HG03439 (cell line): ENCODE data around the gene CRYGS.
"Not testable (repeated sequence)": the region's sequence is repeated elsewhere in the genome, so short reads cannot be mapped to it uniquely, and the experiment has no call there.

ENCODE experiments used
- ATAC-seq: cut with Tn5 transposase; IDR thresholded peaks from one replicate; pipeline ENCODE4 v1.9.1; 2021; ENCODE audit warnings: mild to moderate bottlenecking, moderate library complexity; ENCODE audit not compliant: unreplicated experiment

CRYGS gene

DNA sequence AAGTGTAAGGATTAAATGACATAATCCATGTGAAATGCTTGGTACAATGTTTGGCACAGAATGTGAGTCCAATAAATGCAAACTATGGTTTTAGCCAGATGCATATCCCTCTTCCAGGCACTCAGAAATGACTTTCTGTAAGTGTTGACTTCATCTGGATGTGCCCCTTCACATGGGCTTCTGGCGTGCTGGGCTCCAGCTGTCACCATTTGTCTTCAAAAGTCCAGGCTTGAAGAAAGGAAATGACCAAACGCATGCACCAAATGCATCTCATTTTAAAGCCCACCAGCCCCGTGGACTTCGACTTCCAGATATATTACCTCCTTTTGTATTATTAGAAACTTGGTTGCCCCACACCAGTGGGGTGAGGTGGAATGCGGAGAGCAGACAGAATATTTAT lies 23.7 kb downstream of the CRYGS start:
- no peak for ATAC-seq

DNA sequence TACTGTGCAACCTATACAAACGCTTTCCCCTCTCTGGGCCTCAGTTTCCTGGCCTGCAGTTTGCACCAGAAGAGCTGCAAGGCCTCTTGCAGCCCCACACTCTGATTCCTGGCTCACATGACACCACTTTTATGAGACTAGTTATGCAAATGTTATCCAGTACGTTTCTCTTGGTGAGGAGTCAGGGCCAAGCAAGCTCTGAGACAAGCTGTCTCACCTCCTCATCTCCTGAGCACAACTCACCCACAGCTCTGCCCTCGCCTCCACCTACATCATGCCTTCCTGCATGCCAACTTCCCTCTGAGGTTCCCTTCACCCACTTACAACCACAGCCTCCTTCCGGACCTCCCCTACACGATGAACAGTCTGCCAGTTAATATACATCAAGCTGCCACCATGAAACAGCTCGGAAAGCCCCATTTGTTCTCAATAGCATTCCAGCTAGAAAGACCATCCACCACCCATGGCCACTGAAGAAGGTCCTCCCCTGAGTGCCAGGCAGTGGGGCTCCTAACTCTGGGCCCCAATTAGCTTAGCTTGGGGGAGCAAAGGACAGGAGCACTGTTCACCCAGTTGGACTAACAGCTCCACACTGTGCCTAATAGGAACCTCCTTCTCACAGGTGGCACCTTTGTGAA lies 25.0 kb downstream of the CRYGS start:
- ATAC-seq: no peak

DNA sequence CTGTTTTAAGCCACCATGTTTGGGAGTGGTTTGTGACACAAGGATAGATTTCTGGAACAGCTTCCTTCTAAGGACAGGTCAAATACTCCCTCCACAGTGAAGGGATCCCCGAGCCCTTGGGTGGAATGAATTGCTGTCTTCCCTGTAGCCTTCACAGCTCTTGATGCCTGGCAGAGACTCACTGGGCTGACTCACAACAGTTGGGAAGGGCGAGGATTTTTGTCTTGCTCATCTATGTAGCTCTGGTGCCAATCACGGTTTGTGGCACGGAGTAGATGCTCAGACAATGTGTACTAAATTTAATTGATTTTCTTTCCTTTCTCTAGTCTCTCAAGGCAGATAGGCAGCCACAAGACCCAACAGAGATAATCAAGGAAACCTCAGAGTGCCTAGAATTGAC lies 27.0 kb downstream of the CRYGS start:
- no peak for ATAC-seq

DNA sequence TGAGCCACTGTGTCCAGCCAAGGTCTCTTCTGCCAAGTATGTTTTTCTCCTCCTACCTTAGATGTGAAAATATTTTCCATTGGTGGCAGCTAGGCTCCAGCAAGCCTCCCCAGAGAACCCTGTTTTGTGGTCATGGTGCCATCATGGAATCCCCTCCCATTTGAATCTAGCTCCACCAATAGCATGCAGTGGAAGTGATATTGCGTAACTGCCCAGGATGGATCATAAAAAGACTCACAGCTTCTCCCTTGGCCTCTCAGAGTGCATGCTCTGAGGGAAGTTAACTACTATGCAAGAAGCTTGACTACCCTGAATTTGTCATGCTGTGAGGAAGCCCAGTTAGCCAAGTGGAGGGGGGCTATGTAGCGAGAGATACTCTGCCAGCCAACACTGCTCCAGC lies 27.5 kb downstream of the CRYGS start:
- ATAC-seq: no peak

DNA sequence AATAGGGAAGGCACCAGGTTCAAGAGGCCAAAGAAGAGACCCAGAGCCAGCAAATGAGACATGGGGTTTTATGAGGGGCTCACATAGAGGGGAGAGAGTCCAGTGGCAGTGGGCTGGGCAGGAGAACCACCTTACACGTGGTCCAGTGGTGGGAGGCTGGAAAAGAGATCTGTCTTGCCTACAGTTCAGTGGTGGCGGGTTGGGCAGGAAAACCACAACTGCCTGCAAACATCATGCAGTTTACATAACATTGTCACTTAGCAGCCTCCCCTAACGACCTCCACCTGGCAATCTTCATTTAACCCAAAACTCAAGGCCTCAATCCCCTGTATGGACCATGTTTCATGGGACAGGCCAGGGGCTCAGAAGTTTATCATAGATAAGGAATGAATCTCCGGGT lies 29.1 kb downstream of the CRYGS start:
- no peak for ATAC-seq

DNA sequence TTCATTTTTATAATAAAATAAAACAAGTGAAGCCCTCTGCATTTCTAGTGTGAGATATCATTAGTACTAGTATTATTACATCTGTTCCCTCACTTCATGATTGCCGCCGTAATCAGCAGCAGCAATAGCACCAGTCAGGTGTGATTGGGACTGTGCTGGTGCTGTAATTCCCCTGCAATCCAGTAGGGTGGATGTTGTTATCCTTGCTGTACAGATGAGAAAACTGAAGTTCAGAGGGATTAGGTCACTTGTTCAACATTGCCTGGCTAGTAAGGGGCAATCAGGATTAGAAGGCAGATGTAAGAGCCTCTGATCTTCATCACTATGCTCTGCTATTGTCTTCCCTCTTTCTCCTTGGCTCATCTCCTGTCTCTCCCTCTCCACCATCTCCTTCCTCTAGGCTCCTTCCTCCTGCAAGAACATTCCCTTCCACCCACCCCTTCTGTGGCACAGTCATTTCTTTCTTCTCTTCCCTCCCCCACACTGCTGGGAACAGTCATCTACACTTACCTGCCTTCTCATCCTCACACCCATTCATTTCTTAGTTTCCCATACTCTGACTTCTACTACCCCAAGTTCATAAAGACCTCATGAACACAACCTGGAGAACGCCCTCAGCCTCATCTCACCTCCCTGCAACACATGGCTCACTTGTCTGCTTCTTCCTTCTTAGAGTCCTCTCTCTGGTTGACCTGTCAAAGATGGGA lies 29.7 kb downstream of the CRYGS start:
- ATAC-seq: no peak

DNA sequence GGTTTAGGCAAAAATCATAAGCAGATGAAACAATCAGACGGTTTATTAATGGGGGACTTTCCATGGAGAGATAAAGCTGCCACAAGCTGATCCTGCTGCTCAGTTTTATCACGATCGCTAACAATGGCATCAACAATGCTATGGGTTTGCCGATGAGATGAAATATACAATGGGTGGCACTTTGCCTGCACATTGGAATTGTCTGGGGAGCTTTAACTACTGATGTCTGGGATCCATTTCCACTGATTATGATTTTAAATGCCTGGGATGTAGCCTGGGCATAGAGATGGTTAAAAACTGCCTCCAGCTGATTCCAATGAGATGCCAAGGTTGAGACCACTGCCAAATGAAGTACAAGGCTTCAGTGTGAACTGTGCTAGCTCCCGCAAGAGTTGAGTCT lies 30.8 kb downstream of the CRYGS start:
- no peak for ATAC-seq

DNA sequence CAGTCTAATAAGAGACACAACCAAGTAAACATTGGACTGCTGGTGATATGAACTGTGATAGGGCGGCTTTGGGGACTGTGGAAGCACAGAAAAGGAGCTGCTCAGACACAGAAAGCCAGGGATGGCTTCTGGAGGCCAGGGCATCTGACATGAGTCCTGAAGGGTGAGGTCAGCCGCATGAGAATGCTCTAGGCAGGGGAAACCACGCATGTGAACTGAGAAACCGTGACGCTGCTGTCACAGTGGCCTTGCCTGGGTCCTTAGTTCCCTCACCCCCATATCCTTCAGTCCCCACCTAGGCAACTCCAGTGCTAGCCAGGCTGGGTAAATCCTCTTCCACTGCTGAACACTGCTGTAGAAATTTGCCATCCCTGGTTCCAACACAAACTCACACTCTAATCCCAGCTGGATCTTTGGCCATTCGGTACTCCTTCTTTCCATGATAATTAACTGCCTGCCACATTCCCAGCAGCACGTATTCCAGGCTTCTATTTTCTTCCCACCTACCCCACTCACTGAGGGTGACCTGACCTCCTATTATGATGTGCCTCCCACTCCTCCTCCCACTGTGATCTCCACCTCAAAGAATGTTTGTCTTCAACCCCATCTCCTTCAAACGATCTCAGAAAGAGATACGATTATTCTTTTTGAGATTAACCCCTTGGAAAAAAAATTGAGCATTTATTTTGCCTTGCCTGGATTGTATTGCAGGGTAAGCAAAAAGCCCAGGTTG lies 31.4 kb downstream of the CRYGS start:
- no peak for ATAC-seq

DNA sequence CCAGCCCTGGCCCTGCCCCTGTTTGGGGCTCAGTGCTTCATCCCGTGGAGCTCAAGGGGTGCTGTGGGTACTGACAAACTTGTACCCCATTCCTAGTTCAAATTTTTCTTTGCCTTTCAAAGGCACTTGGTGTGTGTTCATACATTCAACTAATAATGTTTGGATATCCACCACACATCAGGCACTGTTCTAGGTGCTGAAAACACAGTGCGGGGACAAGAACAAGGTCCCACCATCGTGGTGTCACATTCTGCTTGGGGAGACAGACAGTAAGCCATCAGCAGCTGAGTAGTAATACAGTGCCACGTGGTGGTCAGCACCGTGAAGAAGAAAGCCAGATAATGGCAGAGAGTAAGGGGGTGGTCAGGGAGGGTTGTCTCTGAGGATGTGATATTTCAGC lies 32.5 kb downstream of the CRYGS start:
- no peak for ATAC-seq

DNA sequence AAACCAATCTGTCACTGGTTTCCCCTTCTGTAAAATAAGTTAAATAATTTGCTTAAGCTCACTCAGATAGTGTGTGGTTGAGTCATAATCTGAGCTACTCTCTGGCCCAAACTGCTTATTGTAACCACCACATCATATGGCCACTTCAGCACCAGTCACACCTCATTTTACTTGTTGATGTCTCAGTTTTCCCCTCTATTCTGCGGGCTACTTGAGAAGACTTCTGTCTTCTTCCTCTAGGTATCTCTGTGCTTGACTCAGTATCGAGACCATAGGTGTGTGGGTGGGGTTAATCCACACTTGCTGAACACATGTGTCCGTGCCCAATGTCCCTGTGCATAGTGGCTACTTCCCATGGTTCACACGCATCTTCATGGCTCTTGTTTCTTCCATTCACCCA lies 32.9 kb downstream of the CRYGS start:
- peak; percentile 70 for ATAC-seq

DNA sequence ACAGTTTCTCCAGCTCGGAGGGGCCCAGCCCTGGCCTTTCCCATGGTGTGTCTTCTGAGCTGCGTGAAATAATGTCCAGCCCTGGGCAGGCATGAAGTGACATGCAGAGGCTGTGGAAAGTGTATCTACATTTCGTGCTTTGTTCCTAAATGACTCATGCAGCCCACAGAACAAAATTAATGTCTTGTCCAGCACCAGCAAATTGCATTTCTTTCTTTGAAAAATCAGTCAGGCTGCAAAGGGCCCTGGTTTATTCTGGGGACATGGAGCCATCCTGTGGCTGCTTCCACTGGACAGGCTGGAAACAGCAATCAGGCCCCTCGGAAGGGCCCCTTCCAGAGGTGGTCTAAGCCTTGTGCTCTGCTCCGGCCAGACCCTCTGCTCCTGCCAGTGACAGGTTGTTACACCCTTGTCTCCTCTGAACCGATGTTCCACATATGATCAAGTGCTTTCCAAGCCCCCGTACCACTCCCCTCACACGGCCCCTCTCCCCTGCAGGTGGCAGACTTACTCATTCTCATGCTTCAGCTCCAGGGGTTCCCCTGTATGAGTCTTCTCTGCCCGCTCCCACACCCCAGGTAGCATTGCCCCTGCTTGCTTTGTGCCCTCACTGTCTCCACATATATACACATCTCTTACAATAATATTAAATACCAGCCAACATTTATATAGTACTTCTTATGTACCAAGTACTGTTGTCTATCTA lies 33.7 kb downstream of the CRYGS start:
- peak; percentile 33 for ATAC-seq

DNA sequence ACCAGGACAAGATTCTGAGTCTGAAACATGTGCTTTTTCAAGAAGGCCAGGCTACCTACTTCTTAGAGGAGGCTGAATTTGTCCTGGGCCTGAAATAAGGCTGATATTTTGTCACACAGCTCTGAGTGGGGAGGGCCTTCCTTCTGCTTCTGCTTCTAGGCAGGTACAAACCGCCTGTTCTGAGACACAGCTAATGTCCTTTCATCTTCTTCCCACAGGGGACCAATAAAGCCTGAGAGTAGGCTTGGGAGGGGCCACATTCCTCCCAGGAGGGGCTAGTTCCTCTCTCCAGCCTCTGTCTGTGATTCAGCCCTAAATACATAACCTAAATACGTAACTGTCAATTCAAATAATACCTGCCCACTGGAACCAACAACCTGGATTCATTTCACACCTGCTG lies 34.8 kb downstream of the CRYGS start:
- ATAC-seq: no peak

DNA sequence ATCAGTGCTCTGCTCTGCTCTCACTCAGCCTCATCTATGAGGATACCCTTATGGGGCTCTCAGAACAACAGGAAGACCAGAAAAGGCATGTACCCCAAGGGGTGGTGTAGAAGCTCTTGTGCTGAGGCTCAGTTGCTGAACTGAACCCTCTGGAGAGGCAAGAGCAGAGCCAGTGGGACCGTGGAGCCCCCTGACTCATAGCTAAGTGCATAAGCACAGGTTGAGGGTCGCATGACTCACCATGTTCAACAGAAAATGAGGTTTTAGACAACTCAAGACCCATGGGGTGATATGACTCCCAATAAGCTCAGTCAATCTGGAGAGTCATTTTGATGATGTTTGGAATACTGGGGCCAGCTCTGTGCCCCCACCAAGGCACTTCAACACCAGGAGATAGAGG lies 37.3 kb downstream of the CRYGS start:
- ATAC-seq: no peak

DNA sequence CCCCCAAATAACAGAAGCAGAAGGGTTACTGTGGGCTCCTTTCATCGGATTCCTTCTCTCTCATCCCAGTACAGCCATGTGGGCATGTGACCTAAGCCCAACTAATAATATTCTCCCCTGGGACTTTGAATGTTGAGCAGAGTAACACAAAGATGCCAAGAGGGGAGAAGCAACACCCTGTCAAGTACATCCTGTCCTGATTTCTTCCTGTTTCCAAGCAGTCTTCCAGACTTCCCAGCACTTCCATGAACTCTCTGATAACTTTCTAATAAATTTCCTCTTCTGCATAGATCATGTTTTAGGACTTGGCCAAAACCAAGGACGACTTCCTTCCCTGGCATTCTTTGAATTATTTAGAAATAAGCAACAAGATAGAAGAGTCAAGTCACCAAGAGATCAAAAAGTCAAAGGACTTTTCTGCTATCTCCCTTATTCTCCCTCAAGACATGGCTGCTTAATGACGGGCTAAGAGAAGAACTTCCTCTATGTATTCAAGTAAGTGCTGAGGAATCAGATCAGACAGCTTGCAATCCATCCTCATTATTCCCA lies 37.9 kb downstream of the CRYGS start:
- ATAC-seq: no peak

DNA sequence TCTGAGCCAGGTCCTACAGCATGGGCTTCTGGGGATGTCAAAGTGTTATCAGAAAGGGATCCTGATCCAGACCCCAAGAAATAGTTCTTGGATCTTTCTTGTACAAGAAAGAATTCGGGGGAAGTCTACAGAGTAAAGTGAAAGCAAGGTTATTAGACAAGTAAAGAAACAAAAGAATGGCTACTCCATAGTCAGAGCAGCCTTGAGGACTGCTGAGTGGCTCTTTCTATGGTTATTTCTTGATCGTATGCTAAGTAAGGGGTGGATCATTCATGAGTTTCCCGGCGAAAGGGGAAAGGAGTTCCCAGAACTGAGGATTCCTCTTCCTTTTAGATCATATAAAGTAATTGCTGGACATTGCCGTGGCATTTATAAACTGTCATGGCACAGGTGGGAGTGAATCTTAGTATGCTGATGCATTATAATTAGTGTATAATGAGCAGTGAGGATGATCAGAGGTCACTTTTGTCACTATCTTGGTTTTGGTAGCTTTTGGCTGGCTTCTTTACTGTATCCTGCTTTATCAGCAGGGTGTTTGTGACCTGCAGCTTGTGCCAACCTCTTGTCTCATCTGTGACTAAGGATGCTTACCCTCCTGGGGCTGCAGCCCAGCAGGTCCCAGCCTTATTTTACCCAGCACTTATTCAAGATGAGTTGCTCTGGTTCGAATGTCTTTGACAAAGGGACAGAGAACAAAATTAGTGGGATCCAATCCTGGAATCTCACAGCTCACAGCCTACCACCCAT lies 41.0 kb downstream of the CRYGS start:
- no peak for ATAC-seq

DNA sequence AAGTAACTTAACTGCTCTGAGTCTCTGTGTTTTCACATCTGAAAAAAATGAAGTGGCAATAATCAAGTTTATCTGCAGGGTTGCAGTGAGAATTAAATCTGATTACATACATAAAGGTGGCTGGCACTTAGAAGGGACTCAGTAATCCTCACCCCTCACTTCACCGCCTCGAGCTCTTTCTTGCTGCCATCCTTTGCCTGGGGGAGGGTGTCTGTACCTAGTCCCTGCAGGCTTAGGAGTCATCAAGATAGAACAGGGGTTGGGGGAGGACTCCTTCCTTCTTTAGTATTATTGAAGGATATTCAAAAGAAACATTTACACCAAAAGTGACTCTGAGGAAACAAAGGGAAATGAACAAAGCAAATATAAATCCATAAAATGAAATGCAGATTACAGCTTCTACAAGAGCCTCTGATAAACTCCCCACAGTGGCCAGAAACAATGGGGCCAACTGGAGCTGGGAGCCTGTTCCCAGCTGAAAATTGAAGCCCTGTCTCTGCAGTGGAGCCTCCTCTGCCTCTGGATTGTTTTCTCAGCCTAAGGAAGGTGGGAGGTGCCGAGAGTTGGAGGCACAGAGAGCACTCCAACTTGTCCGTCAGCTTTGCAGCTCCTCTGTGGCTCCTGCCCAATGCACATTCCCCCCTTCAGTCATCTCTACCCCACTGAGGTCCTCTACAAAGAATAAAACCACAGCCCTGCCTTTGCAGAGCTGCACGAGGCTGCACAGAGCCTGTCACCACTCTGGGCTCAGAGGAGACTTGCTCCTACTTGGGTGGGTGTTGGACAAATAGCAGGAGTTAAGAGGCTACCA lies 41.8 kb downstream of the CRYGS start:
- no peak for ATAC-seq

DNA sequence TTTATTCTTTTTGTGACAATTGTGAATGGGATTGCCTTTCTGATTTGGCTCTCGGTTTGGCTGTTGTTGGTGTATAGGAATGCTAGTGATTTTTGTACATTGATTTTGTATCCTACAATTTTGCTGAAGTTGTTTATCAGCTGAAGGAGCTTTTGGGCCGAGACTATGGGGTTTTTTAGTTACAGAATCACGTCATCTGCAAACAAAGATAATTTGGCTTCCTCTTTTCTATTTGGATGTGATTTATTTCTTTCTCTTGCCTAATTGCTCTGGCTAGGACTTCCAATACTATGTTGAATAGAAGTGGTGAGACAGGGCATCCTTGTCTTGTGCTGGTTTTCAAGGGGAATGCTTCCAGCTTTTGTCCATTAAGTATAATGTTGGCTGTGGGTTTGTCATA lies 44.2 kb downstream of the CRYGS start:
- ATAC-seq: not testable (repeated sequence)

DNA sequence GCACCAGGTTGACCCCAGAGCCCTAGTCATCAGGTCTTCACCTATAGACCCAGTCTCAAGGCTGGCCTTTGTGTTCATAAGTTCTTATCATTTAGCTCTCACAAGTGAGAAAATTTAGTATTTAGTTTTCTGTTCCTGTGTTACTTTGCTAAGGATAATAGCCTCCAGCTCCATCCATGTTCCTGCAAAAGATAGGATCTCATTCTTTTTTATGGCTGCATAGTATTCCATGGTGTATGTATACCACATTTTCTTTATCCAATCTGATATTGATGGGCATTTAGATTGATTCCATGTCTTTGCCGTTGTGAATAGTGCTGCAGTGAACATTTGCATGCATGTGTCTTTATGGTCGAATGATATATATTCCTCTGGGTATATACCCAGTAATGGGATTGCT lies 46.2 kb downstream of the CRYGS start:
- not testable (repeated sequence) for ATAC-seq

DNA sequence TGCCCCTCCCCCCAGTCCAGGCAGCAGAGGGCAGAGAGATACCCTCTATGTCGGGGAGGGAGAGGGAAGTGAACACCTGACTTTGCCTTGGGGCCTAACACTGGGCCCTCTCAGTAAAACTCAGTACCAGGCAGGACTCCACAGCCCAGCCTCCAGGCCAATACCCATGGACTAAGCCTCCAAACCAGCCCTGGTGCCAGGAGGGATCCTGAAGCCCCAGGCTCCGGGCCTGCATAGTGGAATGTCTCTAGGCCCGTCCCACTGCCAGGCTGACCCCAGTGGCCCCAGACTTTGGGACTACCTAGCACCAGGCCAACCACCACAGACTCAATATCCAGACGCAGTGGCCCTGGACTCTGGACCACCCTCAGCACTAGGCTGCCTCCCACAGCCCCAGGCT lies 46.6 kb downstream of the CRYGS start:
- no peak for ATAC-seq

DNA sequence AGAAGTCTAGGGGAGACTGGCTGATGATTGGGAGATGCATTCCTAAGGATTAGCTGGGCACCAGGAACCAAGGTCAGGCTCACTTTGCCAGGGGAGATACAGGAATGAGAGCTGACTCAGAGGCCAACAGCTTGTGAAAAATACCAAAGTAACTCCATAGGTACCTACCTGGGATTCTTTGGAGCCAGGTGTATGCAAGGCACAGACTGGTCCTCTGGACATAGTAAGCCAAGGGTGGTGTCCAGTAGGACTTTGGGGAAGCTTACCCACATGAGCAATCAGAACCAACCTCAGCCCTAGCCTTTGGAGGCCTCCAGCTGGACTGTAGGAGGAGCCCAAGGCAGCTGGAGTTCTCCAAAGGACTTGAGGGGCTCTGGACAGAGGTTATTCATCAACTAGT lies 47.5 kb downstream of the CRYGS start:
- no peak for ATAC-seq
